Measurements from ENCODE around the gene TEP1.

The TEP1 gene

GRCh38 chr14:20334017-20334416 lies 79.3 kb downstream of the TEP1 start:
- no peak for DNase-seq

- no peak for DNase-seq
Measured at GRCh38 chr14:20333494-20333841, 79.8 kb downstream of the TEP1 start.

GRCh38 chr14:20332788-20333493 lies 80.4 kb downstream of the TEP1 start, which contains the start of gene CCNB1IP1:
CCNB1IP1 (minus strand) TSS chr14:20333279; CDS start chr14:20316523, 16,756 bp downstream.
- DNase-seq = peak; percentile 89 to 95 (median 91)

GRCh38 chr14:20332431-20332787 lies 80.9 kb downstream of the TEP1 start:
- DNase-seq = peak in 1 of 3 experiments; percentile 27

GRCh38 chr14:20331053-20331613 lies 82.2 kb downstream of the TEP1 start:
- DNase-seq = no peak

- DNase-seq = no peak
Measured at GRCh38 chr14:20329355-20329754, 83.9 kb downstream of the TEP1 start.

- no peak for DNase-seq
Measured at GRCh38 chr14:20328705-20329104, 84.6 kb downstream of the TEP1 start.

- DNase-seq = peak; percentile 31 to 83 (median 77)
Measured at GRCh38 chr14:20327005-20327869, 86.1 kb downstream of the TEP1 start.

- no peak for DNase-seq
Measured at GRCh38 chr14:20317720-20318119, 95.6 kb downstream of the TEP1 start.
